Caco-2 (cell line): Measurements from ENCODE around the gene FGF12. TPM values are rescaled to one million over a fixed set of nuclear protein-coding genes. Genes with fewer than 3 reads are reported as not detected.

Source experiments
- BruUV-seq: library from RNA; stranded (reverse); fragments of 400-500 nt; replicated peaks from 2 replicates; lab custom pipeline; 2021; lab: Mats Ljungman, UMichigan
- CTCF ChIA-PET: fragments of 300-600 bp; sonication (Branson Sonifier 250); formaldehyde crosslinking; loops from one replicate; lab custom pipeline; 2022; ENCODE audit warnings: antibody characterized with exemption; lab: Charles Lee
- POLR2A ChIA-PET: fragments of 300-600 bp; sonication (Branson Sonifier 250); formaldehyde crosslinking; loops from one replicate; lab custom pipeline; 2022; ENCODE audit warnings: antibody characterized with exemption; lab: Charles Lee
- DNase-seq, 2 experiments: peaks; one replicate each; pipeline versions ENCODE4 v3.0.0 to v3.0.0-alpha.2; 2020 to 2022
- H3K27me3 ChIP-seq: replicated peaks from 2 replicates; pipeline ENCODE4 v1.6.0; 2011; ENCODE audit warnings: low read length; ENCODE audit not compliant: control insufficient read depth, insufficient read depth
- H3K36me3 ChIP-seq: 2 replicates; pipeline ENCODE4 v1.5.1; 2011; ENCODE audit warnings: low read length; ENCODE audit not compliant: control insufficient read depth, insufficient read depth
- H3K4me1 ChIP-seq: fragments of 250-450 bp; sonication (Bioruptor Pico); 2 replicates; pipeline ENCODE4 v1.5.1; 2020; ENCODE audit warnings: mild to moderate bottlenecking
- H3K4me3 ChIP-seq: 2 replicates; pipeline ENCODE4 v1.5.1; 2011; ENCODE audit warnings: low read depth, mild to moderate bottlenecking, control low read depth, low read length
- H3K9me3 ChIP-seq: fragments of 250-450 bp; sonication (Bioruptor Pico); 2 replicates; pipeline ENCODE4 v1.5.1; 2020; ENCODE audit warnings: mild to moderate bottlenecking, moderate library complexity
- H3K27ac Mint-ChIP-seq: one replicate; pipeline ENCODE4 v1.8.0; 2022; ENCODE audit warnings: mixed read lengths; ENCODE audit not compliant: unreplicated experiment
- H3K27me3 Mint-ChIP-seq: one replicate; pipeline ENCODE4 v1.8.0; 2022; ENCODE audit warnings: mixed read lengths; ENCODE audit not compliant: insufficient read depth, unreplicated experiment
- H3K36me3 Mint-ChIP-seq: one replicate; pipeline ENCODE4 v1.8.0; 2022; ENCODE audit warnings: mild to moderate bottlenecking, mixed read lengths; ENCODE audit not compliant: insufficient read depth, unreplicated experiment
- H3K4me1 Mint-ChIP-seq: one replicate; pipeline ENCODE4 v1.8.0; 2022; ENCODE audit warnings: low read depth, mixed read lengths; ENCODE audit not compliant: unreplicated experiment
- H3K4me3 Mint-ChIP-seq: one replicate; pipeline ENCODE4 v1.8.0; 2022; ENCODE audit warnings: mild to moderate bottlenecking, moderate library complexity, mixed read lengths; ENCODE audit not compliant: unreplicated experiment
- H3K9me3 Mint-ChIP-seq: one replicate; pipeline ENCODE4 v1.8.0; 2022; ENCODE audit warnings: mixed read lengths; ENCODE audit not compliant: unreplicated experiment
- CTCF ChIP-seq, 2 experiments: fragments of 200-600 bp in 1 of 2; IDR thresholded peaks; 1 replicate in 1 of 2; 2 replicates in 1 of 2; pipeline versions ENCODE4 v1.5.1 to v1.8.0; 2011 to 2022; ENCODE audit warnings: antibody characterized with exemption in 1 of 2, control low read depth in 1 of 2, inconsistent platforms in 1 of 2, low read depth in 1 of 2, low read length in 1 of 2, mild to moderate bottlenecking in 1 of 2, moderate library complexity in 1 of 2; ENCODE audit not compliant: insufficient read depth in 1 of 2, severe bottlenecking in 1 of 2, unreplicated experiment in 1 of 2
- intact Hi-C: fragments of 100-400 bp; cut with micrococcal nuclease; formaldehyde crosslinking; loops from one replicate; pipeline ENCODE4 v1.10.0; 2022; ENCODE audit not compliant: unreplicated experiment
- total RNA-seq: library from RNA; stranded (reverse); gene quantifications from 2 replicates; pipeline ENCODE4 v1.2.3, GENCODE V29; 2022

The FGF12 gene
- total RNA-seq, 1 experiment from 2014 or later, result 0.41 TPM

GRCh38 chr3:192332386-192333291, 394.7 kb downstream of the FGF12 start:
- intact Hi-C loops, result no loop called here

GRCh38 chr3:192331749-192332385, 395.5 kb downstream of the FGF12 start:
- no peaks in the 10 kb centered on the region for H3K27me3 Mint-ChIP-seq
- no peak for DNase-seq
- H3K4me1 Mint-ChIP-seq, result no peaks in the 10 kb centered on the region
- no peak for TF ChIP-seq CTCF (IDR thresholded peaks at IDR 0.05; ENCODE audit: insufficient read depth in 1 of 2, low read depth in 1 of 2, low read length in 1 of 2, severe bottlenecking in 1 of 2, unreplicated experiment in 1 of 2)
- no peaks in the 10 kb centered on the region for H3K9me3 Mint-ChIP-seq
- CTCF ChIA-PET, result no interaction called here
- H3K27me3 ChIP-seq, result no peaks in the 10 kb centered on the region
- no peaks in the 10 kb centered on the region for H3K36me3 Mint-ChIP-seq
- H3K36me3 ChIP-seq, result no peaks in the 10 kb centered on the region
- H3K4me3 ChIP-seq, result no peak overlapping the region
- no peaks in the 10 kb centered on the region for H3K9me3 ChIP-seq
- no peak overlapping the region for H3K27ac Mint-ChIP-seq
- no peaks in the 10 kb centered on the region; the same call in 1 of the 2 replicates for H3K4me1 ChIP-seq
- POLR2A ChIA-PET, result no interaction called here
- no TSS peak for BruUV-seq
- H3K4me3 Mint-ChIP-seq, result no peak overlapping the region
- intact Hi-C loops, result no loop called here

More at GRCh38 chr3:192332386-192333291, 394.7 kb downstream of the FGF12 start:
- Mint-ChIP-seq H3K27me3 (no peaks in the 10 kb centered on the region), H3K4me1 (no peaks in the 10 kb centered on the region), H3K27ac (no peak overlapping the region), H3K4me3 (no peak overlapping the region), H3K36me3 (no peaks in the 10 kb centered on the region), H3K9me3 (no peaks in the 10 kb centered on the region)
- H3K4me1 ChIP-seq, result no peaks in the 10 kb centered on the region; the same call in 1 of the 2 replicates
- no peak for DNase-seq
- H3K4me3 ChIP-seq, result no peak overlapping the region
- no peaks in the 10 kb centered on the region for H3K36me3 ChIP-seq
- BruUV-seq, result no TSS peak
- no peaks in the 10 kb centered on the region for H3K9me3 ChIP-seq
- ChIA-PET POLR2A (no interaction called here), CTCF (no interaction called here)
- no peak for TF ChIP-seq CTCF (IDR thresholded peaks at IDR 0.05; ENCODE audit: insufficient read depth in 1 of 2, low read depth in 1 of 2, low read length in 1 of 2, severe bottlenecking in 1 of 2, unreplicated experiment in 1 of 2)
- H3K27me3 ChIP-seq, result no peaks in the 10 kb centered on the region

- Mint-ChIP-seq H3K36me3 (no peaks in the 10 kb centered on the region), H3K9me3 (peaks cover 7% of the 10 kb centered on the region), H3K27me3 (no peaks in the 10 kb centered on the region), H3K4me1 (peaks cover 13% of the 10 kb centered on the region), H3K4me3 (no peak overlapping the region), H3K27ac (no peak overlapping the region)
- Histone ChIP-seq H3K36me3 (no peaks in the 10 kb centered on the region), H3K9me3 (no peaks in the 10 kb centered on the region), H3K4me3 (no peak overlapping the region), H3K27me3 (no peaks in the 10 kb centered on the region), H3K4me1 (0 out of 2 replicates have a peak, but pooled peaks cover 10% of the 10 kb centered on the region)
- POLR2A ChIA-PET, result no interaction called here
- CTCF ChIA-PET, result no interaction called here
- DNase-seq, result no peak
- no TSS peak for BruUV-seq
- TF ChIP-seq CTCF (IDR thresholded peaks at IDR 0.05; ENCODE audit: insufficient read depth in 1 of 2, low read depth in 1 of 2, low read length in 1 of 2, severe bottlenecking in 1 of 2, unreplicated experiment in 1 of 2), result no peak
- intact Hi-C loops, result no loop called here
These were observed 400.7 kb downstream of the FGF12 start for GRCh38 chr3:192326656-192327055.
